Cardiac fibroblast (primary cell): ENCODE results near the gene PTEN.
A peak's percentile ranks its signal among the peaks of the same experiment; 100 is the strongest.

ENCODE experiments used
- DNase-seq, 2 donors: peaks; one replicate each; pipeline versions ENCODE4 v3.0.0 to v3.0.0-alpha.2; 2010; ENCODE audit warnings: low read depth in 2 of 2
- H3K4me3 ChIP-seq, 2 donors: replicated peaks in 1 of 2; 1 replicate in 1 of 2; 2 replicates in 1 of 2; pipeline ENCODE4 v1.5.1; 2011; ENCODE audit warnings: low read depth in 2 of 2, low read length in 2 of 2, mild to moderate bottlenecking in 2 of 2, moderate library complexity in 1 of 2
- CTCF ChIP-seq: IDR thresholded peaks from one replicate; pipeline ENCODE4 v1.5.1; 2011; ENCODE audit warnings: low read depth, mild to moderate bottlenecking, low read length, inconsistent platforms

Gene PTEN

DNA sequence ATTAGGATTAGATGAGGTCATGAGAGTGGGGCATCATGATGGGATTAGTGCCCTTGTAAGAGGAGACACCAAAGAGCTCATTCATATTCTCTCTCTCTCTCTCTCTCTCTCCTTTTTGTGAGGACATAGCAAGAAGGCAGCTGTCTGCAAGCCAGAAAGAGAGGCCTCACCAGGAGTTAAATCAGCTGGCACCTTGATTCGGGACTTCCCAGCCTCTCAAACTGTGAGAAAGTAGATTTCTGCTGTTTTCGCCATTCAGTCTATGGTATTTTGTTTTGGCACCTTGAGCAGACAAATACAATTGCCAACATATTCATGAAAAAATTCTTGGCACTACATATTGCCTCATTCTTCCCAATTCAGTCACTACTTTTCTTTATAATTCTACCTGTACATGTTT, 24.8 kb upstream of the PTEN start:
- no peak overlapping the region for H3K4me3 ChIP-seq
- no peak for TF ChIP-seq CTCF
- DNase-seq, result peak; percentile 12 to 31

GRCh38 chr10:87841186-87841585, 22.2 kb upstream of the PTEN start:
- H3K4me3 ChIP-seq, result no peak overlapping the region
- no peak for TF ChIP-seq CTCF
- peak in 1 of 2 donors; percentile 29 for DNase-seq

DNA sequence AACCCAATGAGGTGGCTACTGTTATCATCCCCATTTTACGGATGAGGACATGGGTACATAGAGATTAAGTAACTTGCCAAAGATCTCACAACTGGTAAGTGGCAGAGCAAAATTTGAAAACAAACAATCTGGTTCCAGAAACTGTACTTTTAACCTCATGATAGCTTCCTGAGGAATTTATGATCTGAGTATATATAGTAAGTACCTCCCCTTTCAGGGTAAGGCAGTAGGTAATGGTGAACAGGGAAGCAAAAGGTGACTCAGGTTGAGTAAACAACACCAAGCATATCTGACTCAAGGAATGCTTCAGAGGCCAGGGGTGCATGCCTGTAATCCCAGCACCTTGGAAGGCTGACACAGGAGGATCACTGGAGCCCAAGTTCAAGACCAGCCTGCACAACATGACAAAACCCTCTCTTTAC, 21.2 kb upstream of the PTEN start:
- no peak overlapping the region for H3K4me3 ChIP-seq
- TF ChIP-seq CTCF, result no peak
- DNase-seq, result peak in 1 of 2 donors; percentile 53

DNA sequence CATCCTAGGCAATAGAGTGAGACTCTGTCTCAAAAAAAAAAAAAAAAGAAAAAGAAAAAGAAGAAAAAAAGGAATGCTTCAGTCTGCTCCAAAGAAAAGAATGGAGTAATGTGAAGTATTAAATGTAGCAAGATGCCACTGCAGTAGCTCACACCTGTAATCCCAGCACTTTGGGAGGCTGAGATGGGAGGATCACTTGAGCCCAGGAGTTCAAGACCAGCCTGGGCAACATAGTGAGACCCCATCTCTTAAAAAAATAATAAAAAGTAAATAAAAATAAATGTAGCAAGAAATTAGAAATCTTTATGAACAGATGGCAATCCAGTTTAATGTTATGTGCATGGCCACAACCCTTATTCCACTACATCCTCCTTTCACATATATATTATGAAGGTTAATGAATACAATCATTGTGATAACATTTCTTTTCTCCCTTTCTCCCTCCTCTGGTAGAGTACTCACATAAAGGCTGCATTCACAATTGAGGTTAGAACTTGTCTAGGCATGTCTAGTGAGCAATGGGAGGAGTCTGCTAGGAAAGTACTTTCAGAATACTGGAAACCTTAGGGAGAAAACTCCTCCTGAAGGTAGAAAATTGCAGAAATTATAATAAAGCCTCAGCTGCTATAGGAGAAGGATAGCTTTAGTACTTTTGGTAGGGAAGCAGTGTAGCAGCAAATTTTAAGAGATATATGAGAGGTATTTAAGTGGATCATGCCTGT, 20.5 kb upstream of the PTEN start:
- DNase-seq, result peak; percentile 73 to 83

GRCh38 chr10:87843714-87844113, 19.7 kb upstream of the PTEN start:
- DNase-seq, result no peak
- no peak overlapping the region for H3K4me3 ChIP-seq
- no peak for TF ChIP-seq CTCF

More for the DNA sequence above, 20.5 kb upstream of the PTEN start:
- H3K4me3 ChIP-seq, result no peak overlapping the region
- TF ChIP-seq CTCF, result peak; percentile 7

- DNase-seq, result peak; percentile 31 to 84
- TF ChIP-seq CTCF, result no peak
- no peak overlapping the region for H3K4me3 ChIP-seq
Observed at GRCh38 chr10:87844837-87845623, 18.4 kb upstream of the PTEN start.
